KMS-11 (cell line): ENCODE results near the gene KIF1A.

Experiments used
- H2AFZ ChIP-seq: fragments of 200-600 bp; sonication (generic); 2 replicates; pipeline ENCODE4 v1.6.1; 2016; ENCODE audit warnings: antibody characterized with exemption, mixed run types, low read depth
- H3K27ac ChIP-seq: fragments of 200-600 bp; sonication (generic); 2 replicates; pipeline ENCODE4 v1.6.1; 2016; ENCODE audit warnings: mild to moderate bottlenecking, mixed run types
- H3K27me3 ChIP-seq: fragments of 200-600 bp; sonication (generic); 2 replicates; pipeline ENCODE4 v1.6.1; 2017; ENCODE audit warnings: mild to moderate bottlenecking, low read depth, mixed run types, moderate library complexity; ENCODE audit not compliant: insufficient read depth
- H3K36me3 ChIP-seq: fragments of 200-600 bp; sonication (generic); 2 replicates; pipeline ENCODE4 v1.6.1; 2017; ENCODE audit warnings: mild to moderate bottlenecking, mixed run types; ENCODE audit not compliant: insufficient read depth
- H3K4me1 ChIP-seq: fragments of 200-600 bp; sonication (generic); 2 replicates; pipeline ENCODE4 v1.6.1; 2016; ENCODE audit warnings: mild to moderate bottlenecking, low read depth, mixed run types; ENCODE audit not compliant: poor library complexity, severe bottlenecking
- H3K4me2 ChIP-seq: fragments of 200-600 bp; sonication (generic); 2 replicates; pipeline ENCODE4 v1.7.0; 2016; ENCODE audit warnings: mild to moderate bottlenecking, mixed run types
- H3K4me3 ChIP-seq: fragments of 200-600 bp; sonication (generic); IDR thresholded peaks from 2 replicates; pipeline ENCODE4 v1.6.1; 2017; ENCODE audit warnings: low read depth, low read length, mixed read lengths; ENCODE audit not compliant: insufficient read depth
- H3K79me2 ChIP-seq: fragments of 200-600 bp; sonication (generic); 2 replicates; pipeline ENCODE4 v1.6.1; 2016; ENCODE audit warnings: low read depth, mixed run types; ENCODE audit not compliant: insufficient read depth
- H3K9ac ChIP-seq: fragments of 200-600 bp; sonication (generic); 2 replicates; pipeline ENCODE4 v1.6.1; 2016; ENCODE audit warnings: mild to moderate bottlenecking, mixed run types
- H4K20me1 ChIP-seq: fragments of 200-600 bp; sonication (generic); 2 replicates; pipeline ENCODE4 v1.6.1; 2016; ENCODE audit warnings: mild to moderate bottlenecking, mixed run types; ENCODE audit not compliant: insufficient read depth
- CTCF ChIP-seq: fragments of 200-600 bp; sonication (generic); conservative IDR thresholded peaks from 2 replicates; pipeline ENCODE4 v1.6.1; 2017; ENCODE audit warnings: low read depth, mild to moderate bottlenecking, antibody characterized with exemption, low read length, moderate library complexity, mixed read lengths

The KIF1A gene

GRCh38 chr2:240857039-240858008 lies 37.3 kb upstream of the KIF1A start:
- H3K27me3 ChIP-seq = peaks cover 30% of the 10 kb centered on the region
- H3K4me3 ChIP-seq = no peak overlapping the region
- no peak overlapping the region for H3K4me2 ChIP-seq
- no peaks in the 10 kb centered on the region for H3K79me2 ChIP-seq
- no peak overlapping the region for H2AFZ ChIP-seq
- H3K4me1 ChIP-seq = no peaks in the 10 kb centered on the region
- H4K20me1 ChIP-seq = no peaks in the 10 kb centered on the region
- no peak overlapping the region for H3K27ac ChIP-seq
- TF ChIP-seq CTCF = no peak
- no peak overlapping the region for H3K9ac ChIP-seq
- no peaks in the 10 kb centered on the region for H3K36me3 ChIP-seq

GRCh38 chr2:240856151-240856980 lies 36.3 kb upstream of the KIF1A start:
- Histone ChIP-seq H3K4me2 (no peak overlapping the region), H3K36me3 (no peaks in the 10 kb centered on the region), H3K9ac (no peak overlapping the region), H3K27me3 (peaks cover 29% of the 10 kb centered on the region), H3K27ac (no peak overlapping the region), H3K4me3 (no peak overlapping the region), H3K4me1 (no peaks in the 10 kb centered on the region), H4K20me1 (no peaks in the 10 kb centered on the region), H3K79me2 (no peaks in the 10 kb centered on the region), H2AFZ (no peak overlapping the region)
- no peak for TF ChIP-seq CTCF

GRCh38 chr2:240855670-240856069 lies 35.7 kb upstream of the KIF1A start:
- Histone ChIP-seq H3K27me3 (peaks cover 26% of the 10 kb centered on the region), H2AFZ (no peak overlapping the region), H3K36me3 (no peaks in the 10 kb centered on the region), H3K4me3 (no peak overlapping the region), H3K4me2 (no peak overlapping the region), H3K9ac (no peak overlapping the region), H4K20me1 (no peaks in the 10 kb centered on the region), H3K79me2 (no peaks in the 10 kb centered on the region), H3K4me1 (no peaks in the 10 kb centered on the region), H3K27ac (no peak overlapping the region)
- no peak for TF ChIP-seq CTCF

- Histone ChIP-seq H3K4me3 (no peak overlapping the region), H3K9ac (no peak overlapping the region), H3K79me2 (no peaks in the 10 kb centered on the region), H3K27me3 (peaks cover 3% of the 10 kb centered on the region; the same call in 1 of the 2 replicates), H3K4me1 (no peaks in the 10 kb centered on the region), H3K4me2 (no peak overlapping the region), H3K36me3 (no peaks in the 10 kb centered on the region), H4K20me1 (no peaks in the 10 kb centered on the region), H2AFZ (no peak overlapping the region), H3K27ac (no peak overlapping the region)
- no peak for TF ChIP-seq CTCF
Measured at GRCh38 chr2:240852671-240853314, 32.8 kb upstream of the KIF1A start.
